ENCODE data around the gene MAP6D1.

MAP6D1 gene

GRCh38 chr3:183766745-183767606 is 58.4 kb downstream of the MAP6D1 start:
- H3K27me3 Mint-ChIP-seq: no peaks in the 10 kb centered on the region
- H3K4me1 Mint-ChIP-seq (ENCODE audit: low read depth): no peaks in the 10 kb centered on the region
- H3K27ac Mint-ChIP-seq: no peak overlapping the region
- no peaks in the 10 kb centered on the region for H3K9me3 Mint-ChIP-seq
- H3K4me3 Mint-ChIP-seq: no peak overlapping the region
- H3K36me3 Mint-ChIP-seq (ENCODE audit: low read depth): peaks cover 42% of the 10 kb centered on the region

DNA sequence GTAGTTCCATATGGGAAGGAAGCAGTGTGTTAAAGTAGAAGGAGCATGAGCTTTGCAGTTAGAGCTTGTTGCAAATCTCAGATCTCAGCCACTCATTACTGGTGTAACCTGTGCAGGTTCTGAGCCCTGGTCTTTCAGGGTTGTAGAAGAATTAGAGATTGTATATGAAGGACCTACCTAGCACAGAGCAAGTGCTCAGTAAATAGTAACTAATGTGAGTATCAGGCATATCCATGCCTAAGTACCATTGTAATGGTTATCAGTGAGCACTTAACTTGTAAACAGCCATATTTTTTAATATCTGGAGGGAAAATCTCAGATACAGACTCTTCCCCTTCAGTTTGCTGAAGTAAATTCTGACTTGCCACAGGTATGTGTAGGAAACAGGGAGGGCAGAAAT is 59.3 kb downstream of the MAP6D1 start:
- Mint-ChIP-seq H3K4me3 (no peak overlapping the region), H3K9me3 (no peaks in the 10 kb centered on the region), H3K27me3 (no peaks in the 10 kb centered on the region), H3K4me1 (ENCODE audit: low read depth) (no peaks in the 10 kb centered on the region), H3K27ac (no peak overlapping the region), H3K36me3 (ENCODE audit: low read depth) (peaks cover 45% of the 10 kb centered on the region)
